ENCODE data around the gene TBC1D22A. TPM values are rescaled to one million over a fixed set of nuclear protein-coding genes. Genes with fewer than 3 reads are reported as not detected.

TBC1D22A gene
- total RNA-seq, 4 donors from 2014 or later, result 42.6 to 70.4 (median 55.1) TPM

DNA sequence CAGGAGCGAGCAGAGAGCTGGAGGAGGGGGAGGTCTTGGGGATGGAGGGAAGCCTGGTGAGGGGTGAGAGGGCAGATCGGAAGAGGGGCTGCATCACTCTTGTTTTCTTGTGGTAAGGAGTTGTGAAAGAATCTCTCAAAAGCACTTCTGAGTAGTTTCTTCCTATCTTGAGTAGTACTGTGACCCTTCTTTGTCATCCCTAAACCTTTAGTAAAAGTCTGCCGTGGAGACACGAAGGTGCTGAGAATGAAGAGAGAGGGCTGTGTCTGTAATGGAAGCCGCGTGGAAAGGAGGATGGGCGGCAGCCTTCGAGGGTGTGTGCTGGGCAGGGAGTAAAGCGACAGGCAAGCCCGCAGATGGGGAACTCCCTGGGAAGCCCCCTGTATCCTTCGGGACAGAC, 237.8 kb downstream of the TBC1D22A start:
- H3K4me3 ChIP-seq, result no peak overlapping the region

GRCh38 chr22:47000888-47001287, 238.4 kb downstream of the TBC1D22A start:
- TF ChIP-seq, protein P1, sequence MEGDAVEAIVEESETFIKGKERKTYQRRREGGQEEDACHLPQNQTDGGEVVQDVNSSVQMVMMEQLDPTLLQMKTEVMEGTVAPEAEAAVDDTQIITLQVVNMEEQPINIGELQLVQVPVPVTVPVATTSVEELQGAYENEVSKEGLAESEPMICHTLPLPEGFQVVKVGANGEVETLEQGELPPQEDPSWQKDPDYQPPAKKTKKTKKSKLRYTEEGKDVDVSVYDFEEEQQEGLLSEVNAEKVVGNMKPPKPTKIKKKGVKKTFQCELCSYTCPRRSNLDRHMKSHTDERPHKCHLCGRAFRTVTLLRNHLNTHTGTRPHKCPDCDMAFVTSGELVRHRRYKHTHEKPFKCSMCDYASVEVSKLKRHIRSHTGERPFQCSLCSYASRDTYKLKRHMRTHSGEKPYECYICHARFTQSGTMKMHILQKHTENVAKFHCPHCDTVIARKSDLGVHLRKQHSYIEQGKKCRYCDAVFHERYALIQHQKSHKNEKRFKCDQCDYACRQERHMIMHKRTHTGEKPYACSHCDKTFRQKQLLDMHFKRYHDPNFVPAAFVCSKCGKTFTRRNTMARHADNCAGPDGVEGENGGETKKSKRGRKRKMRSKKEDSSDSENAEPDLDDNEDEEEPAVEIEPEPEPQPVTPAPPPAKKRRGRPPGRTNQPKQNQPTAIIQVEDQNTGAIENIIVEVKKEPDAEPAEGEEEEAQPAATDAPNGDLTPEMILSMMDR (IDR thresholded peaks at IDR 0.05), result no peak
- no peak for TF ChIP-seq POLR2A (IDR thresholded peaks at IDR 0.05)
- DNase-seq, result no peak

More for the DNA sequence above, 237.8 kb downstream of the TBC1D22A start:
- peaks cover 0 to 21% (median 0%) of the 10 kb centered on the region in 3 donors for H3K36me3 ChIP-seq
- H3K9me3 ChIP-seq, result no peaks in the 10 kb centered on the region
- H3K27me3 ChIP-seq, result no peaks in the 10 kb centered on the region
- no peak for DNase-seq
- H3K4me1 ChIP-seq, result no peaks in the 10 kb centered on the region
- no peak overlapping the region for H3K27ac ChIP-seq
- TF ChIP-seq, protein P1 (IDR thresholded peaks at IDR 0.05), result no peak
- TF ChIP-seq POLR2A (IDR thresholded peaks at IDR 0.05), result no peak

DNA sequence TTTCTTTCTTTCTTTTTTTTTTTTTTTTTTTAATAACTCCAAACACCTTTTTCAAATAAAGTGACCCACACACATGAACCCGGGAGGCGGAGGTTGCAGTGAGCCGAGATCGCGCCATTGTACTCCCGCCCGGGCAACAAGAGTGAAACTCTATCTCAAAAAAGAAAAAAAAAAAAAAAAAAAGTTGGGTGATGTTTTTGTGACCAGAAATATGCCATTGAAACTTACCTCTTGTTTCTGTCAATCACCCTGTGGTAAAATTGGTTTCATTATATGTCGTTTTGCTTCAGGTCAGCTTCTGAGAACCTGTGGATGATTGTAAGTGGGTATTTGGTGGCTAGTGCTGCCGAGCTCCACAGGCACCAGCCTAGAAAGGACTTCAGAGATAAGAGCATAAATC, 238.8 kb downstream of the TBC1D22A start:
- no peaks in the 10 kb centered on the region for H3K27me3 ChIP-seq
- no peak for TF ChIP-seq POLR2A (IDR thresholded peaks at IDR 0.05)
- TF ChIP-seq, protein P1 (IDR thresholded peaks at IDR 0.05), result no peak
- no peaks in the 10 kb centered on the region for H3K4me1 ChIP-seq
- DNase-seq, result no peak
- no peak overlapping the region for H3K4me3 ChIP-seq
- no peaks in the 10 kb centered on the region for H3K9me3 ChIP-seq
- H3K36me3 ChIP-seq, result peaks cover 0 to 14% (median 0%) of the 10 kb centered on the region in 3 donors
- no peak overlapping the region for H3K27ac ChIP-seq

More at GRCh38 chr22:47000888-47001287, 238.4 kb downstream of the TBC1D22A start:
- no peaks in the 10 kb centered on the region for H3K27me3 ChIP-seq
- H3K4me1 ChIP-seq, result no peaks in the 10 kb centered on the region
- H3K27ac ChIP-seq, result no peak overlapping the region
- peaks cover 0 to 17% (median 0%) of the 10 kb centered on the region in 3 donors for H3K36me3 ChIP-seq
- H3K9me3 ChIP-seq, result no peaks in the 10 kb centered on the region
- no peak overlapping the region for H3K4me3 ChIP-seq

GRCh38 chr22:47002692-47003091, 240.2 kb downstream of the TBC1D22A start:
- TF ChIP-seq, protein P1 (IDR thresholded peaks at IDR 0.05), result no peak
- no peak for TF ChIP-seq POLR2A (IDR thresholded peaks at IDR 0.05)

DNA sequence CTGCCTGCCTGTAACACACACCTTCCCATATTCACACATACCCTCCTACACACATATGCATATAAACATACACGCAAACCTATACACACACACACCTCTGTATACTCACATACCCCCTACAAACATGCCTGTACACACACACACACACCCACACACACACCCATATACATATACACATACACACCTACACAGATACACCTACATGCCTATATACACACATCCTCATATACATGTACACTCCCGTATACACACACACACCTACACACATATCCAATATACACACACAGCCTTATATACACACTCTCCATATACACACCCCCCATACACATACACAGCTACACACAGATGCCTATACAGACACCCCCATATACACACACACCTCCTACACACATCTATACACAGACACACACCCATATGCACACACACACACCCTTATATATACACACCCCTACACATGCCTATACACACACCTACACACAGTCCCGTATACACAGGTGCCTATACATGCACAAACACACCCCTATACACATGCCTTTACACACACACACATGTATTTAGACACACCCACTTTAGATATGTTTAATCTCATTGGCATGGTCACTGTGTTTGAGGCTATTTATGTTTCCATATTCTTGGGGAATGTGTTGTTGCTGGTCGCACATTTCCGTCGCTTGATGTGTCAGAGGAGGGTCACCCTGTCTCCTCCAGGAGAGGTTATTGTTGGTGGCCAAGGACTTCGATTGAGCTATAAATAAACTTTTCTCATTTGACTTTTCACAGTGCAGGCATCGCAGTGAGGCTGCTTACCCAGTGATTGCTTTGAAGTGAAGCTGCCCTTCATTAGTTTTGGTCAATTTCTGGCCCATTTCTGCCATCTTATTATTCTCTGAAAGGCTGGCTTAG, 243.3 kb downstream of the TBC1D22A start:
- H3K9me3 ChIP-seq, result no peaks in the 10 kb centered on the region
- DNase-seq, result no peak
- no peaks in the 10 kb centered on the region for H3K27me3 ChIP-seq
- no peak for TF ChIP-seq POLR2A (IDR thresholded peaks at IDR 0.05)
- TF ChIP-seq, protein P1 (IDR thresholded peaks at IDR 0.05), result no peak
- no peaks in the 10 kb centered on the region for H3K4me1 ChIP-seq
- peaks cover 0 to 6% (median 0%) of the 10 kb centered on the region in 3 donors for H3K36me3 ChIP-seq
- no peak overlapping the region for H3K4me3 ChIP-seq
- H3K27ac ChIP-seq, result no peak overlapping the region

More at GRCh38 chr22:47002692-47003091, 240.2 kb downstream of the TBC1D22A start:
- Histone ChIP-seq H3K27me3 (no peaks in the 10 kb centered on the region), H3K4me1 (no peaks in the 10 kb centered on the region), H3K27ac (no peak overlapping the region), H3K4me3 (no peak overlapping the region), H3K36me3 (peaks cover 0 to 11% (median 0%) of the 10 kb centered on the region in 3 donors), H3K9me3 (no peaks in the 10 kb centered on the region)
- DNase-seq, result no peak

All from Peyer's patch (tissue), 4 donors.